ENCODE data around the gene HS1BP3. TPM values are rescaled to one million over a fixed set of nuclear protein-coding genes. Genes with fewer than 3 reads are reported as not detected.
A peak's percentile ranks its signal among the peaks of the same experiment; 100 is the strongest.

HS1BP3 gene
- total RNA-seq, 1 experiment from 2014 or later: 28.0 TPM

- Histone ChIP-seq H3K9me3 (no peaks in the 10 kb centered on the region), H3K36me3 (no peaks in the 10 kb centered on the region), H3K27me3 (no peaks in the 10 kb centered on the region), H3K4me3 (no peak overlapping the region)
- peak; percentile 58 for DNase-seq
These were observed 8.6 kb downstream of the HS1BP3 start for GRCh38 chr2:20642055-20642971.

- peak; percentile 24 for DNase-seq
- Histone ChIP-seq H3K4me3 (no peak overlapping the region), H3K27me3 (no peaks in the 10 kb centered on the region), H3K36me3 (no peaks in the 10 kb centered on the region), H3K9me3 (no peaks in the 10 kb centered on the region)
These were observed 9.5 kb downstream of the HS1BP3 start for GRCh38 chr2:20641123-20641985.

DNA sequence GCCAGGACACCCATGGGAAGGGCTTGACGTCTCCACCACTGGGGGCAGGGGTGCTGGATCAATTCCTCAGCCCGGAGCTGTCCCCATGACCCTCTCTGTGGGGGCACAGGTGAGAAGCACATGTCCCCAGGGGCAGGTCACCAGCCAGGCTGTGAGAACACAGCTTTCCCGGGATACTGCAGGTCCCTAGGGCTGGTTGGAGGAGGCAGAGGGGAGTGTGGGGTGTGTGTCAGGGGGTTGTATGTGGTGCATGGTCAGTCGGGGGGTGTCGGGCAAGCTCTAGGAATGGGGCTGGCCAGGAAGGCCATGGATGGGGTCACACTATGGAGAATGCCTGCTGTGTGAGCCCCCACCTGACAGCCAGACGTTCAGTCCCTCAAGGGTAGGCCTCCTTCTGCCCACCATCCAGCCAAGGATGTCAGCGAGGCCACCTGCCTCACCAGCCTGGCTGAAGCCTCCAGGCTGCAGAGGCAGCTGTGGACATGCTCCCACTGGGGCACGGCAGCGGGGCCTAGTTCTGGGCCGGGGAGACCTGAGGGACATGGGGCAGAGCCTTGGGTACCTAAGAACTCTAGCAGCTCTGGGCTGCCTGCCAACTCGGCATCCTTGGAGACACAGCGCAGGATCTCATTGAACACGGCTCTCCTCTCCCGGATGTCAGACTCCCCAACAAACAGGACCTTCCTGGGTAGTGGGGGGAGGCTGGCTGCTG is 10.3 kb downstream of the HS1BP3 start:
- DNase-seq: no peak
- Histone ChIP-seq H3K4me3 (no peak overlapping the region), H3K9me3 (no peaks in the 10 kb centered on the region), H3K27me3 (no peaks in the 10 kb centered on the region), H3K36me3 (no peaks in the 10 kb centered on the region)

DNA sequence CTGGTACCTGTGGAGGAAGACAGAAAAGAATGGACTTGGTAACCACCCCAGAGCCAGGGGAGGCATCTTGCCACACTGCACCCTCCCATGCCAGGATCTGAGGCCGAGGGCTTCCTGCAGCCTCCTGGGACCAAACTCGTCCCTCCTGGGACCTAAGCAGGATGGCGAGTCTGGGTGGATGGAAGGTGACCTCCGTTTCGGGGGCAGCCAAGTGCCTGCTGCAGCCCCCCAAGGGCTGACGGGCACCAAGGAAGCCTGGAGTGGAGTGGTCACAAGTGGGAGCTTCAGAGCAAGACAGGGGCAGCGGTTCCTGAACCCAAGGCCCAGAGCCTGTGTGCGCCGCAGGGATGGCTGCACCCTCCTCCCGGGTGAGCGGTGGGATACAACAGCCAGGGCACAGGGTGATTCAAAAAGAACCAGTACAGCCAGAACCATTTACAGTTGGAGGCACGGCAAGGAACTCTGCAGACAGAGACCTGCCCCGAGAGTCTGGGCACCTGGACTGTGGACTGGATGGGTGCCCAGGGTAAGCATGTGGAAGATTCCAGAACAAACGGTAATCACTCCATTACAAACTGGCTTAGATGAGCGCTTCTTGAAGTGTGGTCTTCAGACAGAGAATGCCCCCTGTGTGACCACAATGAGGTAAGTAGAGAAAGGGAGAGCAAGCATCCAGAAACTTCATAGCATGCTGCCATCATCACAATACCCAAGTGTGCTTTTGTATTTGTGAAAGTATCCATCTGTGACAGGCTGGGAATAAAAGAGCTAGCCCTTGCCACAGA is 12.1 kb downstream of the HS1BP3 start:
- no peaks in the 10 kb centered on the region for H3K27me3 ChIP-seq
- H3K9me3 ChIP-seq: no peaks in the 10 kb centered on the region
- H3K36me3 ChIP-seq: no peaks in the 10 kb centered on the region
- H3K4me3 ChIP-seq: no peak overlapping the region
- no peak for DNase-seq

- Histone ChIP-seq H3K27me3 (no peaks in the 10 kb centered on the region), H3K36me3 (no peaks in the 10 kb centered on the region), H3K4me3 (no peak overlapping the region), H3K9me3 (no peaks in the 10 kb centered on the region)
- no peak for DNase-seq
These were observed 12.9 kb downstream of the HS1BP3 start for GRCh38 chr2:20638014-20638413.

DNA sequence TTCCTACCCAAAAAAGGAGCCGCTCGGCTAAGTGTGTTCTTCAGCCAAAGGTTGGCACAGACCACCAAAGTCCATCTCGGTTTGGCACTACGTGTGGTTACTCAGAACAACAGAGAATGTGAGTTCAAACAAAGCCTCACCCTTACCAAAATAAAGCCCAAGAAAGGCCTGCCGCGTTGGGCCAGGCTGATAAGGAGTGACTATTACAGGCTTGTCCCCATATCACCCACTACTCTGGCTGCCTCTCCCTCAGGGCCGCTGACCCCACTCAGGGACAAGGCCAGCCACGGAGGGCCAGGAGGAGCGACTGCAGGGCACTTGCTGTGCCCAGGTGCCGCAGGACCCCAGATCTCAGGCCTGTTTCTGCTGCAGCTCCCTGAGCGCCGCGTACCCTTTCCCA is 13.8 kb downstream of the HS1BP3 start:
- no peaks in the 10 kb centered on the region for H3K9me3 ChIP-seq
- peak; percentile 52 for DNase-seq
- H3K4me3 ChIP-seq: no peak overlapping the region
- no peaks in the 10 kb centered on the region for H3K27me3 ChIP-seq
- H3K36me3 ChIP-seq: no peaks in the 10 kb centered on the region

GRCh38 chr2:20635675-20636584 is 15.0 kb downstream of the HS1BP3 start:
- Histone ChIP-seq H3K9me3 (no peaks in the 10 kb centered on the region), H3K27me3 (no peaks in the 10 kb centered on the region), H3K4me3 (no peak overlapping the region), H3K36me3 (no peaks in the 10 kb centered on the region)
- peak; percentile 67 for DNase-seq

GRCh38 chr2:20635113-20635510 is 15.8 kb downstream of the HS1BP3 start:
- DNase-seq: no peak
- no peaks in the 10 kb centered on the region for H3K36me3 ChIP-seq

GRCh38 chr2:20634507-20635112 is 16.3 kb downstream of the HS1BP3 start:
- Histone ChIP-seq H3K36me3 (no peaks in the 10 kb centered on the region), H3K27me3 (no peaks in the 10 kb centered on the region)
- DNase-seq: no peak

More at GRCh38 chr2:20635113-20635510, 15.8 kb downstream of the HS1BP3 start:
- no peak overlapping the region for H3K4me3 ChIP-seq
- no peaks in the 10 kb centered on the region for H3K27me3 ChIP-seq
- H3K9me3 ChIP-seq: no peaks in the 10 kb centered on the region

GRCh38 chr2:20633794-20634506 is 16.9 kb downstream of the HS1BP3 start:
- DNase-seq: no peak
- Histone ChIP-seq H3K9me3 (no peaks in the 10 kb centered on the region), H3K4me3 (no peak overlapping the region), H3K27me3 (no peaks in the 10 kb centered on the region), H3K36me3 (no peaks in the 10 kb centered on the region)

More at GRCh38 chr2:20634507-20635112, 16.3 kb downstream of the HS1BP3 start:
- no peak overlapping the region for H3K4me3 ChIP-seq
- no peaks in the 10 kb centered on the region for H3K9me3 ChIP-seq

GRCh38 chr2:20633001-20633400 is 17.9 kb downstream of the HS1BP3 start:
- no peaks in the 10 kb centered on the region for H3K36me3 ChIP-seq
- DNase-seq: no peak
- H3K27me3 ChIP-seq: no peaks in the 10 kb centered on the region
- H3K9me3 ChIP-seq: no peaks in the 10 kb centered on the region
- no peak overlapping the region for H3K4me3 ChIP-seq

- Histone ChIP-seq H3K4me3 (no peak overlapping the region), H3K27me3 (no peaks in the 10 kb centered on the region), H3K9me3 (no peaks in the 10 kb centered on the region), H3K36me3 (no peaks in the 10 kb centered on the region)
- DNase-seq: no peak
These were observed 18.4 kb downstream of the HS1BP3 start for GRCh38 chr2:20632446-20632990.

- DNase-seq: no peak
- Histone ChIP-seq H3K9me3 (no peaks in the 10 kb centered on the region), H3K36me3 (no peaks in the 10 kb centered on the region), H3K27me3 (no peaks in the 10 kb centered on the region), H3K4me3 (no peak overlapping the region)
These were observed 19.1 kb downstream of the HS1BP3 start for GRCh38 chr2:20631617-20632307.

DNA sequence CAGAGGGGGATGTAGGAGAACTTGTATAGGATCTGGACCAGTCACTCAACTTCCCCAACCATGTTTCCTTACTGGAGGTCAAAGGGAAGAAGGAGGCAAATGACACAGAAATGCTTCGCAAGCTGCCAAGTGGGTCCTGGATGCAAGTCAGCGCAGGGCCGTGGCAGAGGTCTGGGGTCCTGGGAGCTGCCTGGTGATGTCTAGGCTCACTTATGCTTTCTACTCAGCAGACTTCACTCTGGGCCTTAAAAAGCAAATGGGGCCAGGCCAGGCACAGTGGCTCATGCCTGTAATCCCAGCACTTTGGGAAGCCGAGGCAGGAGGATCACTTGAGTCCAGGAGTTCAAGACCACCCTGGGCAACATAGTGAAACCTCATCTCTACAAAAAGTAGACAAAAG is 19.9 kb downstream of the HS1BP3 start:
- Histone ChIP-seq H3K27me3 (no peaks in the 10 kb centered on the region), H3K4me3 (no peak overlapping the region), H3K9me3 (no peaks in the 10 kb centered on the region), H3K36me3 (no peaks in the 10 kb centered on the region)
- DNase-seq: no peak
